MM.1S (cell line): ENCODE results near the gene HSD17B11.

Experiments
- DNase-seq: peaks from one replicate; pipeline ENCODE4 v3.0.0-alpha.2; 2015
- H2AFZ ChIP-seq: fragments of 300-600 bp; sonication (generic); 2 replicates; pipeline ENCODE4 v1.6.0; 2016; ENCODE audit warnings: antibody characterized with exemption, low read length
- H3F3A ChIP-seq: fragments of 300-600 bp; sonication (generic); 2 replicates; pipeline ENCODE4 v1.6.1; 2016; ENCODE audit warnings: mild to moderate bottlenecking, antibody characterized with exemption, low read length, moderate library complexity, mixed read lengths; ENCODE audit not compliant: insufficient read depth
- H3K27ac ChIP-seq: fragments of 300-600 bp; sonication (generic); 2 replicates; pipeline ENCODE4 v1.5.1; 2016; ENCODE audit warnings: mild to moderate bottlenecking, low read length
- H3K27me3 ChIP-seq: fragments of 300-600 bp; sonication (generic); replicated peaks from 2 replicates; pipeline ENCODE4 v1.6.0; 2016; ENCODE audit warnings: low read length; ENCODE audit not compliant: insufficient read depth
- H3K36me3 ChIP-seq: fragments of 300-600 bp; sonication (generic); replicated peaks from 2 replicates; pipeline ENCODE4 v1.6.1; 2016; ENCODE audit warnings: mild to moderate bottlenecking, low read length, mixed read lengths; ENCODE audit not compliant: insufficient read depth
- H3K4me1 ChIP-seq: fragments of 300-600 bp; sonication (generic); 2 replicates; pipeline ENCODE4 v1.6.1; 2016; ENCODE audit warnings: low read length, mixed read lengths
- H3K4me2 ChIP-seq: fragments of 300-600 bp; sonication (generic); 2 replicates; pipeline ENCODE4 v1.6.0; 2016; ENCODE audit warnings: low read depth, low read length
- H3K4me3 ChIP-seq: fragments of 300-600 bp; sonication (generic); 2 replicates; pipeline ENCODE4 v1.5.1; 2016; ENCODE audit warnings: low read length, mixed read lengths
- H3K79me2 ChIP-seq: fragments of 300-600 bp; sonication (generic); 2 replicates; pipeline ENCODE4 v1.6.1; 2016; ENCODE audit warnings: mixed run types, low read length, mixed read lengths
- H3K9ac ChIP-seq: fragments of 300-600 bp; sonication (generic); 2 replicates; pipeline ENCODE4 v1.6.1; 2016; ENCODE audit warnings: low read length, mixed read lengths
- H3K9me2 ChIP-seq: fragments of 300-600 bp; sonication (generic); replicated peaks from 2 replicates; pipeline ENCODE4 v1.6.1; 2016; ENCODE audit warnings: mild to moderate bottlenecking, low read length, mixed read lengths; ENCODE audit not compliant: insufficient read depth
- H3K9me3 ChIP-seq: fragments of 300-600 bp; sonication (generic); replicated peaks from 2 replicates; pipeline ENCODE4 v1.6.1; 2016; ENCODE audit warnings: mild to moderate bottlenecking, low read length, mixed read lengths; ENCODE audit not compliant: insufficient read depth
- H4K20me1 ChIP-seq: fragments of 300-600 bp; sonication (generic); 2 replicates; pipeline ENCODE4 v1.6.1; 2016; ENCODE audit warnings: mild to moderate bottlenecking, low read length, moderate library complexity, mixed read lengths; ENCODE audit not compliant: insufficient read depth
- CTCF ChIP-seq: fragments of 300-600 bp; sonication (generic); IDR thresholded peaks from 2 replicates; pipeline ENCODE4 v1.5.1; 2016; ENCODE audit warnings: antibody characterized with exemption, low read length, mixed read lengths
- EZH2 ChIP-seq: fragments of 300-600 bp; sonication (generic); optimal IDR thresholded peaks from 2 replicates; pipeline ENCODE3; 2017; ENCODE audit warnings: low read depth, mild to moderate bottlenecking, antibody characterized with exemption, low read length, mixed read lengths
- EZH2phosphoT487 ChIP-seq: fragments of 300-600 bp; sonication (generic); IDR thresholded peaks from 2 replicates; pipeline ENCODE4 v1.6.1; 2018; ENCODE audit warnings: antibody characterized with exemption, low read length

The HSD17B11 gene

DNA sequence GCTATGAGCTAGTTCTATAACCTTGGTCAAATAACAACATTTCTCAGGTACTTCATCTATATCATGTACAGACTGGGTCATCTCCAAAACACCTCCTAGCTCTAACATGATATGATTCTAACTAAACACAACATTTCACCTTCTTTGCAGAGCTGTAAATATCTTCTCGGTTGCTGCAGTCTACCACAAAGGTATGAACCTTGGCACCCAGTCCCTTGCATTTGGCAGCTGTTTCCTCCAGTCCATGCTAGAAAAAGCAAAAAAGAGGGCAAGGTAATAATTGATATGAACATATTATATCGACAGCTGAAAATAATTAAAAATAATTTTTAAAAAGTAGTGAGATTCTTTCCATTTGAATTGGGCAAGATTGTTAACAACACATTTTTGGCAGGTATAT is 8.9 kb downstream of the HSD17B11 start:
- Histone ChIP-seq H3K9ac (no peak overlapping the region), H3K9me3 (no peaks in the 10 kb centered on the region), H3K4me1 (peaks cover 8% of the 10 kb centered on the region; the same call in 1 of the 2 replicates), H2AFZ (no peak overlapping the region), H3K79me2 (peaks cover 7% of the 10 kb centered on the region; the same call in 1 of the 2 replicates), H3K9me2 (no peaks in the 10 kb centered on the region), H4K20me1 (no peaks in the 10 kb centered on the region), H3F3A (no peaks in the 10 kb centered on the region), H3K4me2 (no peak overlapping the region), H3K4me3 (no peak overlapping the region), H3K27ac (no peak overlapping the region), H3K36me3 (no peaks in the 10 kb centered on the region), H3K27me3 (no peaks in the 10 kb centered on the region)
- no peak for DNase-seq
- TF ChIP-seq EZH2 (no peak), CTCF (no peak), EZH2phosphoT487 (no peak)

- H3K79me2 ChIP-seq, result no peaks in the 10 kb centered on the region
- H3K9me3 ChIP-seq, result no peaks in the 10 kb centered on the region
- peaks cover 8% of the 10 kb centered on the region; the same call in 1 of the 2 replicates for H3K4me1 ChIP-seq
- DNase-seq, result no peak
- H3K27me3 ChIP-seq, result no peaks in the 10 kb centered on the region
- H3K9me2 ChIP-seq, result no peaks in the 10 kb centered on the region
- H4K20me1 ChIP-seq, result no peaks in the 10 kb centered on the region
- no peaks in the 10 kb centered on the region for H3F3A ChIP-seq
- H3K27ac ChIP-seq, result no peak overlapping the region
- TF ChIP-seq CTCF, result no peak
- no peak overlapping the region for H3K4me3 ChIP-seq
- no peak overlapping the region for H2AFZ ChIP-seq
- H3K4me2 ChIP-seq, result no peak overlapping the region
- no peaks in the 10 kb centered on the region for H3K36me3 ChIP-seq
- H3K9ac ChIP-seq, result no peak overlapping the region
Measured at GRCh38 chr4:87377816-87378215, 13.2 kb downstream of the HSD17B11 start.

GRCh38 chr4:87375719-87376291 is 15.2 kb downstream of the HSD17B11 start:
- Histone ChIP-seq H3K79me2 (no peaks in the 10 kb centered on the region), H3K36me3 (no peaks in the 10 kb centered on the region), H3K9me3 (no peaks in the 10 kb centered on the region), H2AFZ (no peak overlapping the region), H3K9ac (no peak overlapping the region), H4K20me1 (no peaks in the 10 kb centered on the region), H3K27me3 (no peaks in the 10 kb centered on the region), H3K4me2 (no peak overlapping the region), H3K4me1 (peaks cover 8% of the 10 kb centered on the region; the same call in 1 of the 2 replicates), H3F3A (no peaks in the 10 kb centered on the region), H3K4me3 (no peak overlapping the region), H3K9me2 (no peaks in the 10 kb centered on the region), H3K27ac (no peak overlapping the region)
- peak; percentile 45 for DNase-seq
- TF ChIP-seq EZH2 (no peak), CTCF (peak; percentile 64)
